ENCODE data around the gene PDE6A. TPM values are rescaled to one million over a fixed set of nuclear protein-coding genes. Genes with fewer than 3 reads are reported as not detected.

PDE6A gene
- total RNA-seq, 1 experiment from 2014 or later: 0.50 TPM

GRCh38 chr5:149865746-149866145 lies 78.8 kb downstream of the PDE6A start:
- Histone ChIP-seq H3K9me2 (ENCODE audit: insufficient read depth) (no peaks in the 10 kb centered on the region), H3K27ac (no peak overlapping the region), H3K27me3 (ENCODE audit: insufficient read depth, low read depth) (no peaks in the 10 kb centered on the region), H3K36me3 (ENCODE audit: low read depth) (no peaks in the 10 kb centered on the region), H3K79me2 (ENCODE audit: low read depth) (no peaks in the 10 kb centered on the region), H3K4me2 (no peak overlapping the region), H3K4me3 (no peak overlapping the region), H3F3A (ENCODE audit: insufficient read depth, low read depth) (no peaks in the 10 kb centered on the region), H3K9me3 (ENCODE audit: insufficient read depth, low read depth) (no peaks in the 10 kb centered on the region), H3K4me1 (replicated peaks; ENCODE audit: insufficient read depth) (no peaks in the 10 kb centered on the region), H2AFZ (no peak overlapping the region), H4K20me1 (ENCODE audit: insufficient read depth) (no peaks in the 10 kb centered on the region)
- no peak for TF ChIP-seq EZH2 (IDR thresholded peaks at IDR 0.05; ENCODE audit: low read depth)
- TF ChIP-seq CTCF (conservative IDR thresholded peaks at IDR 0.05): no peak
- no peak for DNase-seq
- BruUV-seq (replicated peaks): no TSS peak
- intact Hi-C loops (cut with micrococcal nuclease; ENCODE audit: unreplicated experiment): no loop called here
- ChIA-PET CTCF (no interaction called here), POLR2A (ENCODE audit: unreplicated experiment) (interaction anchor here (0.7 kb wide), 1 partner anchor 37 kb away, joined by 3 read pairs; no protein-coding TSS in a partner anchor)

GRCh38 chr5:149863830-149864229 lies 80.8 kb downstream of the PDE6A start:
- no peak overlapping the region for H2AFZ ChIP-seq

GRCh38 chr5:149863176-149863575 lies 81.4 kb downstream of the PDE6A start:
- H4K20me1 ChIP-seq (ENCODE audit: insufficient read depth): no peaks in the 10 kb centered on the region
- POLR2A ChIA-PET (ENCODE audit: unreplicated experiment): no interaction called here

More at GRCh38 chr5:149863830-149864229, 80.8 kb downstream of the PDE6A start:
- TF ChIP-seq CTCF (conservative IDR thresholded peaks at IDR 0.05) (no peak), EZH2 (IDR thresholded peaks at IDR 0.05; ENCODE audit: low read depth) (no peak)
- no TSS peak for BruUV-seq (replicated peaks)
- no peak for DNase-seq
- Histone ChIP-seq H3K27me3 (ENCODE audit: insufficient read depth, low read depth) (no peaks in the 10 kb centered on the region), H3F3A (ENCODE audit: insufficient read depth, low read depth) (no peaks in the 10 kb centered on the region), H3K79me2 (ENCODE audit: low read depth) (no peaks in the 10 kb centered on the region), H3K4me2 (no peak overlapping the region), H3K4me1 (replicated peaks; ENCODE audit: insufficient read depth) (no peaks in the 10 kb centered on the region), H4K20me1 (ENCODE audit: insufficient read depth) (no peaks in the 10 kb centered on the region), H3K9me2 (ENCODE audit: insufficient read depth) (no peaks in the 10 kb centered on the region), H3K27ac (no peak overlapping the region), H3K9me3 (ENCODE audit: insufficient read depth, low read depth) (no peaks in the 10 kb centered on the region), H3K4me3 (no peak overlapping the region), H3K36me3 (ENCODE audit: low read depth) (no peaks in the 10 kb centered on the region)
- CTCF ChIA-PET: interaction anchor here (1.7 kb wide), 1 partner anchor 11 kb away, joined by 9 read pairs; no protein-coding TSS in a partner anchor
- intact Hi-C loops (cut with micrococcal nuclease; ENCODE audit: unreplicated experiment): no loop called here
- POLR2A ChIA-PET (ENCODE audit: unreplicated experiment): no interaction called here

More at GRCh38 chr5:149863176-149863575, 81.4 kb downstream of the PDE6A start:
- no peak overlapping the region for H3K4me2 ChIP-seq
- no peaks in the 10 kb centered on the region for H3K9me3 ChIP-seq (ENCODE audit: insufficient read depth, low read depth)
- H3K27ac ChIP-seq: no peak overlapping the region
- H3K36me3 ChIP-seq (ENCODE audit: low read depth): no peaks in the 10 kb centered on the region
- CTCF ChIA-PET: no interaction called here
- TF ChIP-seq EZH2 (IDR thresholded peaks at IDR 0.05; ENCODE audit: low read depth) (no peak), CTCF (conservative IDR thresholded peaks at IDR 0.05) (no peak)
- no peaks in the 10 kb centered on the region for H3K9me2 ChIP-seq (ENCODE audit: insufficient read depth)
- no peaks in the 10 kb centered on the region for H3F3A ChIP-seq (ENCODE audit: insufficient read depth, low read depth)
- no peaks in the 10 kb centered on the region for H3K4me1 ChIP-seq (replicated peaks; ENCODE audit: insufficient read depth)
- H3K27me3 ChIP-seq (ENCODE audit: insufficient read depth, low read depth): no peaks in the 10 kb centered on the region
- no peak overlapping the region for H2AFZ ChIP-seq
- DNase-seq: no peak
- intact Hi-C loops (cut with micrococcal nuclease; ENCODE audit: unreplicated experiment): no loop called here
- no peak overlapping the region for H3K4me3 ChIP-seq
- BruUV-seq (replicated peaks): no TSS peak
- no peaks in the 10 kb centered on the region for H3K79me2 ChIP-seq (ENCODE audit: low read depth)
